HUES48 (cell line): Measurements from ENCODE around the gene ADPRH.

Experiments used
- H3K27ac ChIP-seq: one replicate; pipeline ENCODE4 v1.7.0; 2013; ENCODE audit warnings: low read depth, low read length, inconsistent platforms
- H3K27me3 ChIP-seq: 2 replicates; pipeline ENCODE4 v1.6.1; 2013; ENCODE audit warnings: mild to moderate bottlenecking, low read length; ENCODE audit not compliant: control insufficient read depth, insufficient read depth
- H3K36me3 ChIP-seq: 2 replicates; pipeline ENCODE4 v1.6.1; 2013; ENCODE audit warnings: low read length; ENCODE audit not compliant: control insufficient read depth, insufficient read depth
- H3K4me1 ChIP-seq: 2 replicates; pipeline ENCODE4 v1.6.1; 2013; ENCODE audit warnings: mild to moderate bottlenecking, low read length; ENCODE audit not compliant: control insufficient read depth, insufficient read depth
- H3K4me3 ChIP-seq: 2 replicates; pipeline ENCODE4 v1.5.1; 2013; ENCODE audit warnings: mild to moderate bottlenecking, low read depth, low read length
- H3K9ac ChIP-seq: 2 replicates; pipeline ENCODE4 v1.6.1; 2013; ENCODE audit warnings: mild to moderate bottlenecking, low read depth, low read length, moderate library complexity
- H3K9me3 ChIP-seq: 2 replicates; pipeline ENCODE4 v1.6.1; 2013; ENCODE audit warnings: low read length; ENCODE audit not compliant: control insufficient read depth, insufficient read depth

ADPRH gene

GRCh38 chr3:119597548-119598288 is 18.4 kb downstream of the ADPRH start, which contains the start of gene PLA1A:
TSS of gene PLA1A (plus strand) at chr3:119597885. CDS start at chr3:119597914, 29 bp downstream.
- H3K27me3 ChIP-seq = no peaks in the 10 kb centered on the region
- no peak within 1 kb of the TSS for H3K27ac ChIP-seq
- no peaks in the 10 kb centered on the region for H3K4me1 ChIP-seq
- H3K36me3 ChIP-seq = no peaks in the 10 kb centered on the region
- no peaks in the 10 kb centered on the region for H3K9me3 ChIP-seq
- H3K9ac ChIP-seq = no peak within 1 kb of the TSS
- H3K4me3 ChIP-seq = no peak within 1 kb of the TSS

GRCh38 chr3:119598410-119599098 is 19.3 kb downstream of the ADPRH start:
- Histone ChIP-seq H3K27me3 (no peaks in the 10 kb centered on the region), H3K36me3 (no peaks in the 10 kb centered on the region), H3K27ac (no peak overlapping the region), H3K9ac (no peak overlapping the region), H3K4me3 (no peak overlapping the region), H3K9me3 (no peaks in the 10 kb centered on the region), H3K4me1 (no peaks in the 10 kb centered on the region)

DNA sequence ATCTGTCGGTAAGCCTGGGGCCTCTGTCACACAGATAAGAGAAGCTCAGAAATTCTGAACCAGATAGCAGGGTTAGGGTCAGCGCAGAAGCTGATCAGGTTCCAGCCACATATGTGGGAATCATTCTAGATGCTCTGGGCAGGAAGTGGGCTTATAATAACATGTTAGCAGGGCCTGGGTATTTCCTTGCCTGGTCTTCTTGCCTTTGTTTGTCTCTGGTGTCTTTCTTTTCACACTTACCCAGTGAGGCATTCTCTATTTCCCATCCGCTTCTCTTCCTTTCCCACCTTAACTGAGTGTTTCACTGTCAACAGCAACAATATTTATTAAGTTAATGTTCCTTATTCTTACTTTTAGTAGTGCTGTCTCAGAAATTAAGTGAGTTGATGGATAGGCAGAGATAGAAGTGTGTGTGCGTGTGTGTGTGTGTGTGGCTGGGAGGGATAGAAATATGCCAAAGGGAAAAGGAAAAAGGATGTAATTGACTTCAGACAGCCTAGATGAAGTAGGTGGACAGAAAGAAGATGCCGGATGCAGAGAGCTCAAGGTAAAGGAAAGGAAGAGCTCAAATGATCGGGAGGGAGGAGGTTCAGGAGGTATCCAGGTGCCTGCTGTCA is 20.4 kb downstream of the ADPRH start:
- H3K27me3 ChIP-seq = no peaks in the 10 kb centered on the region
- no peaks in the 10 kb centered on the region for H3K4me1 ChIP-seq
- no peak overlapping the region for H3K9ac ChIP-seq

GRCh38 chr3:119600732-119601131 is 21.4 kb downstream of the ADPRH start:
- Histone ChIP-seq H3K9me3 (no peaks in the 10 kb centered on the region), H3K9ac (no peak overlapping the region), H3K4me3 (no peak overlapping the region), H3K4me1 (no peaks in the 10 kb centered on the region), H3K36me3 (no peaks in the 10 kb centered on the region), H3K27ac (no peak overlapping the region), H3K27me3 (no peaks in the 10 kb centered on the region)

More for the DNA sequence above, 20.4 kb downstream of the ADPRH start:
- Histone ChIP-seq H3K9me3 (no peaks in the 10 kb centered on the region), H3K4me3 (no peak overlapping the region), H3K27ac (no peak overlapping the region), H3K36me3 (no peaks in the 10 kb centered on the region)

- no peaks in the 10 kb centered on the region for H3K4me1 ChIP-seq
- no peaks in the 10 kb centered on the region for H3K27me3 ChIP-seq
- no peak overlapping the region for H3K27ac ChIP-seq
- no peak overlapping the region for H3K4me3 ChIP-seq
- H3K9me3 ChIP-seq = no peaks in the 10 kb centered on the region
- no peak overlapping the region for H3K9ac ChIP-seq
- no peaks in the 10 kb centered on the region for H3K36me3 ChIP-seq
These were observed 21.9 kb downstream of the ADPRH start for GRCh38 chr3:119601154-119601553.

DNA sequence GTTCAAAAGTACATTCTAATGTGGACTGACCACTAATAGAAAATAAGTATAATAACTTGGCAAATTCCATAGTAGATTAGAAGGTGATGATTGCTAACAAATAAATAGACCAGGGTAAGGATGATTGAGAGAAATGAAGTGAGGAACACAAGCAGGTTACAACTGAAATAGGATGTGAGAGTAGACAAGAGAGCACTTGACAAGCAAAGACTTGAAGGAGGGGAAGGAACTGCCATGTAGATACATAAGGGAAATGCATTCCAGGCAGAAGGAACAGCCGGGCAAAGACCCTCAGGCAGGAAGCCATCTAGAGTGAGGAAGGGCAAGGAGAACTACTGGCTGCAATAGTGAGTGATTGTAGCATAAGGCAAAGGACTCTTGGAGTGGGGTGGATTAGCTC is 23.4 kb downstream of the ADPRH start:
- H3K9me3 ChIP-seq = no peaks in the 10 kb centered on the region
- H3K27ac ChIP-seq = no peak overlapping the region
- no peaks in the 10 kb centered on the region for H3K4me1 ChIP-seq
- no peaks in the 10 kb centered on the region for H3K36me3 ChIP-seq
- no peaks in the 10 kb centered on the region for H3K27me3 ChIP-seq
- H3K4me3 ChIP-seq = no peak overlapping the region
- no peak overlapping the region for H3K9ac ChIP-seq

- Histone ChIP-seq H3K4me1 (no peaks in the 10 kb centered on the region), H3K27ac (no peak overlapping the region), H3K27me3 (no peaks in the 10 kb centered on the region), H3K4me3 (no peak overlapping the region), H3K36me3 (no peaks in the 10 kb centered on the region), H3K9ac (no peak overlapping the region), H3K9me3 (no peaks in the 10 kb centered on the region)
These were observed 25.6 kb downstream of the ADPRH start for GRCh38 chr3:119604878-119605277.

DNA sequence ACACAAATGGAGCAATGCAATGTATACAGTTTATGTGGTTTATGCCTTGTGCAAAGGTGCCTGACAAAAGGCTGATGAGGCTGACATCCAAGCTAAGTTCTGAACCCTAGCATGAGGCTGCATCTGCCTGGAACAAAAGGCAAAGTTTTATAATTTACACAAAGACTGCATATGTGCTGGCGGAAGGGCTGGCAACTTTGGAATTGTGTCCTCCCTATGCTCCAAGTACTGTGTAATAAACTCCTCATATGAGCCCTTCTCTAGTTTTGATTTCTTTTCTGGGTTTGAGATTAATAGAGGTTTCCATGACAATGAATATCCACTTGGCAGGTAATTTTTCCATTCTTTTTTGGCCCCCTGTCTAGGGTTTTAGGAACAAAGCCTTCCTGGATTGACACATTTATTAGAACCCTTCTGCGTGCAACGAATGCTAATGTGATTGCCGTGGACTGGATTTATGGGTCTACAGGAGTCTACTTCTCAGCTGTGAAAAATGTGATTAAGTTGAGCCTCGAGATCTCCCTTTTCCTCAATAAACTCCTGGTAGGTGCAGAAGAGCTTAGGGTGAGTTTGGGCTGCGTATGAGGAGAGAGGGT is 29.2 kb downstream of the ADPRH start:
- no peak overlapping the region for H3K9ac ChIP-seq
- H3K9me3 ChIP-seq = no peaks in the 10 kb centered on the region
- no peak overlapping the region for H3K4me3 ChIP-seq
- no peaks in the 10 kb centered on the region for H3K36me3 ChIP-seq
- H3K4me1 ChIP-seq = no peaks in the 10 kb centered on the region
- H3K27me3 ChIP-seq = no peaks in the 10 kb centered on the region
- no peak overlapping the region for H3K27ac ChIP-seq

GRCh38 chr3:119609301-119609700 is 30.0 kb downstream of the ADPRH start:
- no peak overlapping the region for H3K27ac ChIP-seq
- no peak overlapping the region for H3K4me3 ChIP-seq
- H3K9ac ChIP-seq = no peak overlapping the region
- H3K9me3 ChIP-seq = no peaks in the 10 kb centered on the region
- no peaks in the 10 kb centered on the region for H3K4me1 ChIP-seq
- no peaks in the 10 kb centered on the region for H3K27me3 ChIP-seq
- no peaks in the 10 kb centered on the region for H3K36me3 ChIP-seq

DNA sequence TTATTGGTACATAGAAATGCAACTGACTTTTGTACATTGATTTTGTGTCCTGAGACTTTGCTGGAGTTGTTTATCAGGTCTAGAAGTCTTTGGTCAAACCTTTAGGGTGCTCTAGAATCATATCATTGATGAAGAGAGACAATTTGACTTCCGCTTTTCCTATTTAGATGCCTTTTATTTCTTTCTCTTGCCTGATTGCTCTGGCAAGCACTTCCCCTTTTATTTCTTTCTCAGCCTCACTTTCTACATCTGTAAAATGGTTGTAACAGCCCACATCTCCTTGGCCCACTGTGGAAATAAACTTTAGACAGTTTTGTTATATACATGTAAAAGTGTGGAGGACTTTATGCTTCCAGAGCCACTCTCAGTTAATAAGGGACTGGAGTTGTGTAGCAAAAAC is 32.4 kb downstream of the ADPRH start:
- H3K9me3 ChIP-seq = no peaks in the 10 kb centered on the region
- no peaks in the 10 kb centered on the region for H3K36me3 ChIP-seq
- H3K4me3 ChIP-seq = no peak overlapping the region
- no peaks in the 10 kb centered on the region for H3K27me3 ChIP-seq
- H3K4me1 ChIP-seq = no peaks in the 10 kb centered on the region
- no peak overlapping the region for H3K27ac ChIP-seq
- H3K9ac ChIP-seq = no peak overlapping the region

GRCh38 chr3:119613201-119613600 is 33.9 kb downstream of the ADPRH start:
- Histone ChIP-seq H3K4me1 (no peaks in the 10 kb centered on the region), H3K36me3 (no peaks in the 10 kb centered on the region)

More at GRCh38 chr3:119613201-119613600, 33.9 kb downstream of the ADPRH start:
- Histone ChIP-seq H3K4me3 (no peak overlapping the region), H3K9ac (no peak overlapping the region), H3K9me3 (no peaks in the 10 kb centered on the region), H3K27ac (no peak overlapping the region), H3K27me3 (no peaks in the 10 kb centered on the region)
